ENCODE data around the gene FBXO31.
A peak's percentile ranks its signal among the peaks of the same experiment; 100 is the strongest.

The FBXO31 gene

GRCh38 chr16:87323727-87324410, 59.7 kb downstream of the FBXO31 start:
- no peak for DNase-seq

DNA sequence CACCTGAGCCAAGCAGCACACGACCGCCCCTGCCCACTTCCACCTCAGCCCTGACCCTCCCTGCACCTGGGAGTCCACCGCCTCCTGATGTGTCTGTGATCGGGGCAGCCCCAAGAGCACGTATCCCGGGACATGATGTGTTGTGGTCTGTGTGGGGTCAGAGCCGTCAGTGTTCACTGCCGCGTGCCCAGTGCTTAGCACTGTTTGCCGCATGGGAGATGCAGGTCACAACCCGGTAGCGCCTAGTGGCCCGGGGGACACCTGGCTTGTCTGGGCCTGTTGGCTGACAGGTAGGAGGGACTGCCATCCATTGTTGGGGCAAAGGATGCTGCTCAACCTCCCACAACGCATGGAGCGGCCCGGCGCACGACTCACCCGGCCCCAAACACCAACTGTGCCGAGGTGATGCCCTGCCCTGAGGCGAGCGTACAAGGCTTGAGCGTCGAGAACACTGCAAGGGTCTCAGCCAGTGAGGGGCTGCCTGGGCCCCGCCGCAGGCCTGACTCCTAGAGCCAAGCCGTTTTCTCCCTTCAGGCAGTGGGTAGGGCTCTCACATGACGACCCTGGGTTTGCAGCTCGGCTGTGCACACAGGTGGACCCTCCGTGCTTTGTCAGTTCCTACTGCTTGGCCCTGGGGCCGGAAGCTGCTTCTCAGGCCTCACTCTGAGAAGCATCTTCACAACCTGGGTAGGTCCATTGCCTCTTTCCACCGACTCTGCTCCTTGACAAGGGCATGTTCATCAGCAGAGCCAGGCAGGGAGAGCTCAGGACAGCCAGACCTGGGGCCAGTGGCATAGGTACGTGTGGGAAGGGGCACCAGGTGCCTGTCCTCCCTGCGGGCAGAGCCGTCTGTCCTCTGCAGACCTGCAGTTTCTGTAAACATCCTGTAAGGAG, 60.5 kb downstream of the FBXO31 start:
- DNase-seq: no peak

DNA sequence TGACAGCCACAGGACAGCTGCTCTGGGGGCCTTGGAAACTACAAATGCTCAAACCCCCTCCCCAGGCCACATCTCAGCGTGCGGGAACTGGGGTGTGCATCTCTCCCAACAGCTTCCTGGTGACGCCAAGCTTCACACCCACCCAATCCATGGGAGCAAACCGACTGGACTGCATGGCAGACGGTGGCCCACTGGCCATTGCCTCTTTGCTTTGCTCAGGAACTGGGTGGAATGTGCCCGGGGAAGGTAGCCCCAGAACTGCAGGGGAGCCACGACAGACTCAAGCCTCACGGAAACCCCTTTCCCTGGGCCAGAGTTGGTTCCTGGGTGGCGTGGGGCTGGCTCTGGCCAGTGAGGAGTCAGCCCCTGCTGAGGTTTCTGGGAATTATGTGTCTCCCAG, 61.2 kb downstream of the FBXO31 start:
- no peak for DNase-seq

DNA sequence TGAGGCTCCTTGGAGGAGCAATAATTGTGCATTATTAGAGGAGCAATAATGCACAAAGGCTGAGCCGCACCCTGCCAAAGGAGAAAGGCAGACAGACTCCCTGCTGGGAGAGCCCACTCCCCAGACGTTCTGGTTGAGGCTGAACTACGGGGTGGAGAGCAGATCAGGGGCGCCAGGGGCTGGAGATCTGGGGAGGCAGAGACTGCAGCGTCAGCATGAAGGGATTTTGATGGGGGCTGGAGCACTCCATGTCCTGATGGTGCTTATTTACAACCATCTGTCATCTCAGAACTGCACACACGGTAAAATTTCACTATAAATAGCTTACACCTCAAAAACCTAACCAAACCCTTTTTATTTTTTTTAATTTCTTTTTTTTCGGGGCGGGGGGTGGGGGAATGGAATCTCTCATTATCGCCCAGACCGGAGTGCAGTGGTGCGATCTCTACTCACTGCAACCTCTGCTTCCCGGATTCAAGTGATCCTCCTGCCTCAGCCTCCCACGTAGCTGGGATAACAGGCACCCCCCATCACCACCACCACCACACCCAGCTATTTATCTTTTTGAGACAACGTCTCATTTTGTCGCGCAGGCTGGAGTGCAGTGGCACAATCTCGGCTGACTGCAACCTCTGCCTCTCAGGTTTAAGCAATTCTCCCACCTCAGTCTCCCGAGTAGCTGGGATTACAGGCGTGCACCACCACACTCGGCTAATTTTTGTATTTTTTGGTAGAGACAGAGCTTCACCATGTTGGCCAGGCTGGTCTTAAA, 62.1 kb downstream of the FBXO31 start:
- DNase-seq: no peak

DNA sequence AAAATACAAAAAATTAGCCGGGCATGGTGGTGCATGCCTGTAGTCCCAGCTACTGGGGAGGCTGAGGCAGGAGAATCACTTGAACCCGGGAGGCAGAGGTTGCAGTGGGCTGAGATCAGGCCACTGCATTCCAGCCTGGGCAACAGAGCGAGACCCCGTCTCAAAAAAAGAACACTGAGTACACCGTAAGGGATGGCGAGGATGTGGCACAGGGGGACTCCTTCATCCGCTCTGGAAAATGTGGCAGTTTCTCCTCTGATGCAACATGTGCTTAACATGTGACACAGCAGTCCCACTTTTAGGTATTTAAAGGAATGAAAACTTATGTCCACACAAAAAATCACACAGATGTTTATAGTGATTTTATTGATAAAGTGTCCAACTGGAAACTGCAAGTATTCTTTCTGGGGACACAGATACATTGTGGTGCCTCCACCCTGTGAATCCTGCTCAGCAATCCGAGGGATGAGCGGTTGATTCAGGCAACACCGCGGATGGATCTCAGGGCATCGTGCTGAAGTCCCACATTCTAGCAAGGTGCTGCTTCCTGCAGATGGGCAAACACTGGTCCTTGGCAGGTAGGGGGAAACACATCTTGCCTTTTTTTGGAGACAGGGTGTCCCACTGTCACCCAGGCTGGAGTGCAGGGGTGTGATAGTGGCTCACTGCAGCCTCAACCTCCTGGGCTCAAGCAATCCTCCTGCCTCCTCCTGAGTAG, 62.9 kb downstream of the FBXO31 start:
- no peak for DNase-seq

DNA sequence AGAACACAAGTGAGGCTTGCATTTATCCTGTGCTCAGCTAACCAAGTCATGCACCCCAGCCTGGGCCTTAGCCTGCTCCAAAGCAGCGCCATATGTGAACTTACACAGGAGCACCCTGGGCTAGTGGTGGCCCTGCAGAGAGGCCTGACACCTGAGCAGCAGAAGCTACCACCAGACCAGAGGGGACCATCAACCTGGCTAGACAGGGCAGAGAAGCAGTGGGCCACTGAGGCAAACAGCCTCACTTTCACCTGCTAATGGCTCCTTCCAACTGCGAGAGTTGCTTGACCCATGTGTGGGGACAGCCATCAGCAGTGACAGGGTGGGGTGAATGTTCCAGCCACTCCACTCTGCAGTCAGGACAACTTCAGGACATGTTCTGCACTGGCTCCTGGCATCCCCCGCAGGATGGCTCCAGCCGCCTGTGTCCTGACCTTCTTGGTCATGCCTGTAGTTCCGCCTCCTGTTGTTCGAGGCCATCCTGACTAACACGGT, 63.5 kb downstream of the FBXO31 start:
- DNase-seq: no peak

DNA sequence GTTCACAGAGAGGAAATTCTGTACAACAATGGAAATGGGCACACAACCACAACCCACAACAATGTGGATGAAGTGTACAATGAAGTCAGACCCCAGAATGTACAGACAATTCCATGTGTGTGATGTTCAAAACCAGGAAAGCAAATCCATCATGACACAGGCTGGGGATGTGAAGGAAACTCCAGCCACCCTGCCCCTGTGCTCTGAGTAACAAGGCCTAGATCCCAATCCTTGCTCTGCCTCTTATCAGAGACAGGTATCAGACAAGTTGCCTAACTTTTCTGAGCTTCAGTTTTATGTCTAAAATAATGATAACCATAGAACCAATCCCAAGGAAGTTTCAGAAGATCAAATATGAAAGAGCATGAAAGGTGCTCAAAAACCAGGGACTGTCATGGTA, 64.6 kb downstream of the FBXO31 start:
- no peak for DNase-seq

DNA sequence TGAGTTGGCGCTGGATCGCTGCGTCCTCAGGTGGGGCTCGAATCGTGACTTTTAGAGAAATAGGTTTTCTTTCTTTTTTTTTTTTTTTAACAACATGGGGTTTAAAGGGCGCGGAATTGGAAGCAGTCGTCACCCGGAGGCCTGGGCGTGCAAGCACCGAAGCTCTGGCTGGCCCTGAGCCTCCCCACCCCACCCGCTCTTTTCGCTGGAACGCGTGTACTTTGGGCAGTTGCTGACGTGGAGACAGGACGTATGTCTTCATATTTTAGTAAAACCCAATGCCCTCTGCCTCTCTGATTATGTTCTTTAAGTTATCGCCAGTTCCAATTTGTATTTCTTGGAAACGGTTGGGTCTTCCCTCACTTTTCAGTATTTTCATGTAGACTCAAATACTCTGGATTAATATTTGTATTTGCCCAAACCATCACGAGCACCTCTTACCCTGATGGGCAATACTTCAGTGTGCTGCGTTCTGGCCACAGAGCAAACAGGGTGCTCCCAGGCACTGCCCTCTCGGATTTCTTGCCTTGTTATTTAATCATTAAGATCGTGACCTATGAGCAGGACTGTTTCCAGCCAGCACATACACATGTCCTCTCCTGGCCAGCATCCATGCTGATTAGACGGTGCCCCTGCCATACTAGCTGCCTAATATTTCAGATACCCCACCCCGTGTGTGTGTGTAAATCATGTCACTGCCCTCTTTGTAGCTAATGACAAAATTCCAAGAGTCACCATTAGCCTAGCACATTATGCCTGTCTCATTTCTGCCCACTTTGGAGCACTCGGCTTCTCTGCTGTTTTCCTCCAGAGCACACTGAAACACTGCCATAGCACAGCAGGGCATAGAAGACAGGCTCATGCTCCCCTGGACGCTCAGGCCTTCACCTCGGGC, 65.6 kb downstream of the FBXO31 start:
- DNase-seq: peak; percentile 32

DNA sequence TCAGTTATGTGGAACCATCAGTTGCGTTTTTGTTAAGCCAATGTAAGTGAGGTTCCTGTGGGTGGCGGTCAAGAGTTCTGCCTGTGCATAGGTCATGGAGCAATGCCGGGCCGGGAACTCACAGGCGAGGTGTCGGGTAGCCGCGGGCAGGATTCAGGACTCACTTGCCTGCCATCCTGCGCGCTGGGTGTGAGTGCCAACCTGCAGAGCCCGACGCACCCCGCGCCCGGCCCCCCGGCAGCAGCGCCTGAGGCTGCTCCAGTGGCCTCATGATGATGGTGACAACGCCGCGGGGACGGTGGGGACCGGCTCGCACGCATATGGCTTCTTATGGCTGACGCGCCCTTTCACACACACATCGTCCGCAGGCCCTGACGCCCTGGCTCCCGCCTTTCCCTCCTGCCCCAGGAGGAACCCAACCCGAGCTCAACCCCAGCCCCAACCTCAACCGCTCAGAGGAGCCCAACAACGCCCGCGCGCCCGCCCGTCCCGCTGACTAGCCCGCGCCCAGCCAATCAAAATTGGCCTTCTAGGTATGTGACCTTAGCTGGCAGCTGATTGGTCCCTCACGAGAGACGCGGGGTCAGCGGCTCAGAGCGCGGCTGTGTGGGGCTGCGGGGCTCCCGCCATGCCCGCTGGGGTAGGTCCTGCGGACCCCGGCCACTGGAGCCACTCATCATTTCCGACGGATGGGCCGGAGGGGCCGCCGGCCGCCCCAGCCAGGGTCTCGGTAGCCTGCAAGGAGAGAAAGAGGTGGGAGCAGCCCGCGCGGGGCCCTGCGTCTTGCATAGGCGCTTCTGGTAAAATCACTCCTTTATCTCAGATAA, 66.4 kb downstream of the FBXO31 start, which contains the start of gene C16orf95:
Gene C16orf95 (minus strand): TSS at position 470 of the 827 bp plus-strand sequence. CDS start 150 bp downstream, at position 320.
- peak; percentile 96 for DNase-seq

- DNase-seq: no peak
Observed at GRCh38 chr16:87316450-87316922, 67.1 kb downstream of the FBXO31 start.

DNA sequence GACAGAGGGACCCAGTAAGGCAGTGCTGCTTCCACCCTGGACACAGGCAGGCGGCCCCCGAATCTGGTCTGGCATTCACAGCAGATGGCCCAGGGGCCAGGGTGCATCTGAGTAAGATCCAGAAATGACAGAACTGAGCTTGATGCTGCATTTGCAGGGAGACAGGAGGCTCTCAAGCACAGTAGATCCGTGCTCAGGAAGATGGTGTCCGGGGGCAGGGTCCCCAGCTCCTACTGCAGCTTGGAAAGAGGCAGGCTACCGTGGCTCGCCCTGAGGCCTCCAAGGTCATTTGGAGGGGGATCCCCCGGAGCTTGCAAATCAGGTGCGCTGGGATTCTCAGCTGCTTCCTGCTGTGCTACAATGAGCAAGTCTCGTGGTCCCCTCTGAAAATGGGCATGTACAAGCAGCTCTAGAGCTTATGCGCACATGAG, 68.6 kb downstream of the FBXO31 start:
- no peak for DNase-seq

- DNase-seq: no peak
Observed at GRCh38 chr16:87312008-87312407, 71.6 kb downstream of the FBXO31 start.

- no peak for DNase-seq
Observed at GRCh38 chr16:87311387-87311786, 72.2 kb downstream of the FBXO31 start.

DNA sequence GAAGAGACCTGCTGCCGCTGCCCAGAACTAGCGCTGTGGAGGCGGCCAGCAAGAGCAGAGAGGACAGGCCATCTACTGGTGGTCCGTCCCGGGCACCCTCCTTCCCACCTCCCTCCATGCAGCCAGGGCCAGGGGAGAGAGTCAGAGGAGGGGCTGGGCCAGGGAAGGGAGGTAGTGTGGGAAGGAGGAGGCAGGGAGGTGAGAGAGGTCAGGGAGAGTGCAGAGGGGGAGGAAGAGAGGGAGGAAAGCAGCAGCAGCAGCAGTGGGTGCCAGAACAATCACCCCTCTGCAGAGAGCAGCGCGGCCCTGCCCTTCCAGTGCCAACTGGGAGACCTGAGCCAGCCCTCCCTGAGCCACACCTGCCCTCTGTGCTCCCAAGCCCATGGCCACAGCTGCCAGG, 73.0 kb downstream of the FBXO31 start:
- no peak for DNase-seq

GRCh38 chr16:87309620-87310525, 73.7 kb downstream of the FBXO31 start:
- DNase-seq: no peak

GRCh38 chr16:87308826-87309225, 74.8 kb downstream of the FBXO31 start:
- no peak for DNase-seq

DNA sequence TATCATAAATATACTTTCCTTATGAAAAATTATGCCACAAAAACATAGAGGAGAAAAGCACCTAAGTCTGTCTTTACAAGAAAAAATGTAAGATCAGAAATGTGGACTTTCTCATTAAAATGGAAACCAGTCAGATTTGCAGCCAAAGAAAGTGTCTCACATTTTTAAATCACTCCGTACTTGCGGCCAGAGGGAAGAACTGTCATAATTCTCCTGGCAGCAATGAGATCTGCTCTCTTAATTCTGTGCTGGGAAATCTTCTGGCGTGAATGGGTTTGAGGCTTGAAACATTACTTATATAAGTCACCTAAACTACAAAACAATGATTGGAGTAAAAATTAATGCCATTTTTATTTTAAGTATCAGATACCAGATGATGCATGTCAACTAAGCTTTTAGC, 77.1 kb downstream of the FBXO31 start:
- no peak for DNase-seq

GRCh38 chr16:87305505-87306391, 77.8 kb downstream of the FBXO31 start:
- no peak for DNase-seq
